ENCODE measurements around the gene CASZ1.

The CASZ1 gene

DNA sequence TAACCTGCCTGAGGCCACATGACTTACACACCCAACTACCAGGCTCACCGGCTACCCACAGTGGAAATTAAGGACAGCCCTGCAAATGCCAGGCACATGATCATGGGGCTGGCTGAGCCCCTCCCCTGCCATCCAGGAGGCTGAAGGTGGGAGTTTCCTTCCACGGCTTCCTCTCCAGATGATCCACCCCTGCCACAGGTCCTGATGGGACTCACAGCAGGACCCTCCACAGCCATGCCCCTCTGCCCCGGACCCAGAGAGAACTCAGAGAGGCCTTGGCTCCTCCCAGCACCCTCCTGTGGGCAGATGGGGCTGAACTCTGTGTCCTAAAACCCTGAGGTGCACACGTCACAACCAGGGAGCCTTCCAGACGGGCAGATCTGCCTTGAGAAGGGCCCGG lies 29.1 kb upstream of the CASZ1 start:
- no peaks in the 10 kb centered on the region for H3K36me3 Mint-ChIP-seq (ENCODE audit: low read depth)
- no peak overlapping the region for H3K4me3 Mint-ChIP-seq
- no peak overlapping the region for H3K27ac Mint-ChIP-seq
- H3K9me3 Mint-ChIP-seq, result no peaks in the 10 kb centered on the region
- peaks cover 58% of the 10 kb centered on the region for H3K27me3 Mint-ChIP-seq (ENCODE audit: low read depth)
- TF ChIP-seq, protein P1, sequence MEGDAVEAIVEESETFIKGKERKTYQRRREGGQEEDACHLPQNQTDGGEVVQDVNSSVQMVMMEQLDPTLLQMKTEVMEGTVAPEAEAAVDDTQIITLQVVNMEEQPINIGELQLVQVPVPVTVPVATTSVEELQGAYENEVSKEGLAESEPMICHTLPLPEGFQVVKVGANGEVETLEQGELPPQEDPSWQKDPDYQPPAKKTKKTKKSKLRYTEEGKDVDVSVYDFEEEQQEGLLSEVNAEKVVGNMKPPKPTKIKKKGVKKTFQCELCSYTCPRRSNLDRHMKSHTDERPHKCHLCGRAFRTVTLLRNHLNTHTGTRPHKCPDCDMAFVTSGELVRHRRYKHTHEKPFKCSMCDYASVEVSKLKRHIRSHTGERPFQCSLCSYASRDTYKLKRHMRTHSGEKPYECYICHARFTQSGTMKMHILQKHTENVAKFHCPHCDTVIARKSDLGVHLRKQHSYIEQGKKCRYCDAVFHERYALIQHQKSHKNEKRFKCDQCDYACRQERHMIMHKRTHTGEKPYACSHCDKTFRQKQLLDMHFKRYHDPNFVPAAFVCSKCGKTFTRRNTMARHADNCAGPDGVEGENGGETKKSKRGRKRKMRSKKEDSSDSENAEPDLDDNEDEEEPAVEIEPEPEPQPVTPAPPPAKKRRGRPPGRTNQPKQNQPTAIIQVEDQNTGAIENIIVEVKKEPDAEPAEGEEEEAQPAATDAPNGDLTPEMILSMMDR (IDR thresholded peaks at IDR 0.05; ENCODE audit: unreplicated experiment in 3 of 3), result no peak
- H3K4me1 Mint-ChIP-seq, result peaks cover 23% of the 10 kb centered on the region

DNA sequence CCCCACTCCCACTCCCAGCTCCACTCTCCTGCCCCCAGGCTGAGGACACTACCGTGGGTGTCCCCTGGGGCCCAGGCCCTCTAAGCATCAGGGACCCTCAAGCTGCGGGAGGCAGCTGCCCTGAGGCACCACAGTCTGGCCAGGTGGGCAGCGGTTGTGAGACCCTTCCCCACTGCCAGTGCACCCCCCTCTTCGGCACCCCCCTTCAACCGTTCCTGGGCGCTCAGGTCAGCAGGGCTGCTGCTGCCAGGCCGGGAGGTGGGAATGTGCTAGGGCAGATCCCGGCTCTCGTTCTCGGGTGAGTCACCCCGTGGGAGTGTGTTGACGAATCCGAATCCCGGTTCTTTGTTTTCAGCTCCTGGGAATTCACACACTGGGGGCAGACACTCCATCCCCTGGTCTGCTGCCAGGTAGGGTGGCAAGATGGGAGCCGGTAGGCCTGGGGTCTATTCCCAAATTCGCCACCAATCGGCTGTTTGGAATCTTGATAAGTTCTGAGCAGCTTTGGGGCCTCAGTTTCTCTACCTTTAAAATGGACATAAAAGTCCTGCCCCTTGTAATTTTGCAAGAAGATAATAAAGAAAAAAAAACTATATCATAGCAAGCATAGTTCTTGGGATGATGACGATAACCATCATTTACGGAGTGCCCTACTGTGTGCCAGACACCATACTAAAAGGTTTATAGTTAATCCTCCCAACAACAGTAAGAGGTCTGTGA lies 28.5 kb upstream of the CASZ1 start:
- peaks cover 17% of the 10 kb centered on the region for H3K4me1 Mint-ChIP-seq
- H3K36me3 Mint-ChIP-seq (ENCODE audit: low read depth), result no peaks in the 10 kb centered on the region

DNA sequence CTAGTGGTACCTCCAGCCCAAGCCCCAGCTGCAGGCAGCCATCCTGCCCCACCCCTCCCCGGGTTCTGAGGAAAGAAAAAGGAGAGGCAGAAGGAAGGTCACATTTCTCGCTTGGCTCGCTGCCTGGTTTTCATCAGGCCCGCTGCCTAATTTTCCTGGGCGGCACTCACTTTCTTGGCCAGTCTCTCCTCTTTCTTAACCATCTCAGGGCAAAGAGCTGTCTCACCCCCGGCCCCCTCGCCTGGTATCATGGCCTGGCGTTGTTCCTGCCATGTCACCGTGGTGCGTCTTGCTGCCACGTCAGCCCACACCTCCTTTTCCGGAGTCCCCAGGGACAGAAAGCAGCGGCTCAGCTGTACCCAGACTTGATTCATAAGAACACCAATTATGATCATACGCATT lies 26.6 kb upstream of the CASZ1 start:
- peaks cover 6% of the 10 kb centered on the region for H3K4me1 Mint-ChIP-seq
- H3K9me3 Mint-ChIP-seq, result no peaks in the 10 kb centered on the region
- H3K4me3 Mint-ChIP-seq, result no peak overlapping the region
- peaks cover 36% of the 10 kb centered on the region for H3K27me3 Mint-ChIP-seq (ENCODE audit: low read depth)
- TF ChIP-seq, protein P1 (IDR thresholded peaks at IDR 0.05; ENCODE audit: unreplicated experiment in 3 of 3), result no peak
- H3K27ac Mint-ChIP-seq, result no peak overlapping the region
- no peaks in the 10 kb centered on the region for H3K36me3 Mint-ChIP-seq (ENCODE audit: low read depth)

More for the DNA sequence above, 28.5 kb upstream of the CASZ1 start:
- no peak overlapping the region for H3K4me3 Mint-ChIP-seq
- no peak overlapping the region for H3K27ac Mint-ChIP-seq
- H3K9me3 Mint-ChIP-seq, result no peaks in the 10 kb centered on the region
- TF ChIP-seq, protein P1 (IDR thresholded peaks at IDR 0.05; ENCODE audit: unreplicated experiment in 3 of 3), result no peak
- H3K27me3 Mint-ChIP-seq (ENCODE audit: low read depth), result peaks cover 52% of the 10 kb centered on the region

DNA sequence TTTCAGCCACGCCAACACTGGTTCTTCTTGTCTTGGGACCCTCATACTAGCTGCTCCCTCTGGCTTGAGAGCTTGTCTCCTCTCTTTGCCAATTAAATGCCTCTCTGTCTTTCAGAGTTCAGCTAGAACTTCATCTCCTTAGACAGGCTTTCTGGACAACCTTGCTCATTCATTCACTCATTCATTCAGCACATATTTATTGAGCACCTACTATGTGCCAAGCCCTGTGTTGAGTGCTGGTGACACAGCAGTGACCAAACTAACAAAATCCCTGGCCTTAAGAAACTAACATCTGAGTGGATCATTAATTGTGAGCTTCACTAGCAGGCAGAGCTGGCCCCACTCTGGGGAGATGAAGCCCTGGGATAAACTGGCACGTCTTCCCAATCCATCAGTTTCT lies 24.9 kb upstream of the CASZ1 start:
- Mint-ChIP-seq H3K4me1 (no peaks in the 10 kb centered on the region), H3K27ac (no peak overlapping the region)
- TF ChIP-seq, protein P1 (IDR thresholded peaks at IDR 0.05; ENCODE audit: unreplicated experiment in 3 of 3), result no peak

DNA sequence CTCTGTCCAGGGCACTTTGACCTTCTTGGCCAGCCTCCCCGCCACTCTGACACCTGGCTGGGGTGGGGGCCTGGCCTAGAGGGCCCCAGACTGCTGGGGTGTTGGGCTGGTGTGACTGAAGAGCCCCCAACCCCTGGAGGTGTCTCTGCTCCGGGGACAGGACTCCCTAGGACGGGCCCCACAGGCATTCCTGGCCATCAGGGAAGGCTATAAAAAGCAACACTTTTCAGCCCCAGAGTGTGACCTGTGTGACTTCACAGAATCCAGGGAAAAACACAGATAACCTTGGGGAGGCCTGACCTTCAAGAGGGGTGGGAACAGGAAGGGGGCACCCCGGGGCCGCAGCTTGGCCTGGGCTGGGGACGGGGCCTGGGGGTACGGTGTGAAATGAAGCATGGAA lies 24.0 kb upstream of the CASZ1 start:
- Mint-ChIP-seq H3K36me3 (ENCODE audit: low read depth) (no peaks in the 10 kb centered on the region), H3K4me3 (no peak overlapping the region), H3K27me3 (ENCODE audit: low read depth) (peaks cover 22% of the 10 kb centered on the region), H3K4me1 (no peaks in the 10 kb centered on the region), H3K9me3 (no peaks in the 10 kb centered on the region), H3K27ac (no peak overlapping the region)
- TF ChIP-seq, protein P1 (IDR thresholded peaks at IDR 0.05; ENCODE audit: unreplicated experiment in 3 of 3), result no peak

More for the DNA sequence above, 24.9 kb upstream of the CASZ1 start:
- no peak overlapping the region for H3K4me3 Mint-ChIP-seq
- H3K27me3 Mint-ChIP-seq (ENCODE audit: low read depth), result peaks cover 23% of the 10 kb centered on the region
- H3K9me3 Mint-ChIP-seq, result no peaks in the 10 kb centered on the region
- H3K36me3 Mint-ChIP-seq (ENCODE audit: low read depth), result no peaks in the 10 kb centered on the region

All from nephron (organoid).